Measurements from ENCODE around the gene RNF8. TPM values are rescaled to one million over a fixed set of nuclear protein-coding genes. Genes with fewer than 3 reads are reported as not detected.

Gene RNF8
- total and polyA plus RNA-seq, 9 of the 15 experiments (the other 6 are each of a cell fraction or from before 2014, with no cell fraction given), result 10.6 to 47.0 (median 37.5) TPM

DNA sequence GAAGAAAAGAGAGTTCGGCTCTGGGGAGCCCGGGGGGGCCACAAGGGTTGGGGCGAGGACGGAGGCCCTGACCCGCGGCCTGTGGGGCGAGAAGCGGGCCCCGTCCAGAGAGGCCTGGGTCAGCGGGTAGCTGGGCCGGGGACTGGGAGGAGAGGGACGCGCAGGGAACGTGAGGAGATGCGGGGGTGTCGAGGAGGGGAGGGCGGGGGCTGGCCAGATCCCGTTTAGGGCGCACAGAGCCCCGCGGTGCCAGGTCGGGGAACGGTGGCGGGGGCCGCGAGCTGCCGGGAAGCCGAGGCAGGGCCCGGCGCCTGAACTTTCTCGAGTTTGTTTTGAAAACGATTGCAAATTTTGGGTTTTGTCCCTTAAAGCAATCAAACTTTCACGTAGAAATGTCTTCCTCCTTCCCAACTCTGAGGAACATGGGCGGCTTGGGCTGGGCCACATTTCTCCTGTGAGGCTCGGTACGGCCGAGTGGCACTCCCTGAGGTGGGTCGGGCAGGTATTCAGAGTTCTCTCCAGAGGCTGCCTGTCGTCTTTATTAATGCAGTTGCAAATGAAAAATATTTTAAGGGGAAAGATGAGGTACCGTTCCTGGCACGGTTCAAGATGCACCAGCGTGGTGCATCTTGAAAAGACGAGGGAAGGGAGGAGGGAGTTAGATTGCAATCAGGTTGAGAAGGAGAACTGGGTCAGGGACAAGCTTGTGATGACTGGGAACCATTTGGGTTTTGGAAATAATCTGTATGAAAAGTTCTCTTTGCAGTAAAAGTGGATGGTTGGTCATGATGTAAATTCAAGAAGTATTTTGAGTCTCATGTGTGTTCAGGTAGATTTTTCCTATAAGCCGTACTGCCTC, 972 bp downstream of the RNF8 start (continued):
- TF ChIP-seq, protein P1, sequence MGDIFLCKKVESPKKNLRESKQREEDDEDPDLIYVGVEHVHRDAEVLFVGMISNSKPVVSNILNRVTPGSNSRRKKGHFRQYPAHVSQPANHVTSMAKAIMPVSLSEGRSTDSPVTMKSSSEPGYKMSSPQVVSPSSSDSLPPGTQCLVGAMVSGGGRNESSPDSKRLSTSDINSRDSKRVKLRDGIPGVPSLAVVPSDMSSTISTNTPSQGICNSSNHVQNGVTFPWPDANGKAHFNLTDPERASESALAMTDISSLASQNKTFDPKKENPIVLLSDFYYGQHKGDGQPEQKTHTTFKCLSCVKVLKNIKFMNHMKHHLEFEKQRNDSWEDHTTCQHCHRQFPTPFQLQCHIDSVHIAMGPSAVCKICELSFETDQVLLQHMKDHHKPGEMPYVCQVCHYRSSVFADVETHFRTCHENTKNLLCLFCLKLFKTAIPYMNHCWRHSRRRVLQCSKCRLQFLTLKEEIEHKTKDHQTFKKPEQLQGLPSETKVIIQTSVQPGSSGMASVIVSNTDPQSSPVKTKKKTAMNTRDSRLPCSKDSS (IDR thresholded peaks at IDR 0.05; ENCODE audit: low read depth, partially characterized antibody), result no peak
- TF ChIP-seq MXI1 (IDR thresholded peaks at IDR 0.05; ENCODE audit: low read depth, low read length) (no peak), POLR2AphosphoS2 (IDR thresholded peaks at IDR 0.05; ENCODE audit: low read length) (no peak), ZNF830 (CRISPR knock-in tag; IDR thresholded peaks at IDR 0.05) (no peak), EP400 (IDR thresholded peaks at IDR 0.05) (no peak), ZNF57 (CRISPR knock-in tag; IDR thresholded peaks at IDR 0.05) (no peak), ZNF431 (CRISPR knock-in tag; IDR thresholded peaks at IDR 0.05) (no peak), MCM5 (IDR thresholded peaks at IDR 0.05; ENCODE audit: low read depth) (no peak), RBBP5 (IDR thresholded peaks at IDR 0.05; ENCODE audit: borderline replicate concordance, insufficient read depth, low read length, poor library complexity, severe bottlenecking) (no peak), TBL1XR1 (IDR thresholded peaks at IDR 0.05; ENCODE audit: low read length in 2 of 2) (no peak), KLF6 (CRISPR knock-in tag; IDR thresholded peaks at IDR 0.05; ENCODE audit: borderline replicate concordance) (no peak)
- TF ChIP-seq, protein P2, sequence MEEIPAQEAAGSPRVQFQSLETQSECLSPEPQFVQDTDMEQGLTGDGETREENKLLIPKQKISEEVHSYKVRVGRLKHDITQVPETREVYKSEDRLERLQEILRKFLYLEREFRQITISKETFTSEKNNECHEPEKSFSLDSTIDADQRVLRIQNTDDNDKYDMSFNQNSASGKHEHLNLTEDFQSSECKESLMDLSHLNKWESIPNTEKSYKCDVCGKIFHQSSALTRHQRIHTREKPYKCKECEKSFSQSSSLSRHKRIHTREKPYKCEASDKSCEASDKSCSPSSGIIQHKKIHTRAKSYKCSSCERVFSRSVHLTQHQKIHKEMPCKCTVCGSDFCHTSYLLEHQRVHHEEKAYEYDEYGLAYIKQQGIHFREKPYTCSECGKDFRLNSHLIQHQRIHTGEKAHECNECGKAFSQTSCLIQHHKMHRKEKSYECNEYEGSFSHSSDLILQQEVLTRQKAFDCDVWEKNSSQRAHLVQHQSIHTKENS (CRISPR knock-in tag; IDR thresholded peaks at IDR 0.05), result no peak
- TF ChIP-seq, protein P3, sequence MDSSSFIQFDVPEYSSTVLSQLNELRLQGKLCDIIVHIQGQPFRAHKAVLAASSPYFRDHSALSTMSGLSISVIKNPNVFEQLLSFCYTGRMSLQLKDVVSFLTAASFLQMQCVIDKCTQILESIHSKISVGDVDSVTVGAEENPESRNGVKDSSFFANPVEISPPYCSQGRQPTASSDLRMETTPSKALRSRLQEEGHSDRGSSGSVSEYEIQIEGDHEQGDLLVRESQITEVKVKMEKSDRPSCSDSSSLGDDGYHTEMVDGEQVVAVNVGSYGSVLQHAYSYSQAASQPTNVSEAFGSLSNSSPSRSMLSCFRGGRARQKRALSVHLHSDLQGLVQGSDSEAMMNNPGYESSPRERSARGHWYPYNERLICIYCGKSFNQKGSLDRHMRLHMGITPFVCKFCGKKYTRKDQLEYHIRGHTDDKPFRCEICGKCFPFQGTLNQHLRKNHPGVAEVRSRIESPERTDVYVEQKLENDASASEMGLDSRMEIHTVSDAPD (CRISPR knock-in tag; IDR thresholded peaks at IDR 0.05), result no peak
- TF ChIP-seq, protein P4, sequence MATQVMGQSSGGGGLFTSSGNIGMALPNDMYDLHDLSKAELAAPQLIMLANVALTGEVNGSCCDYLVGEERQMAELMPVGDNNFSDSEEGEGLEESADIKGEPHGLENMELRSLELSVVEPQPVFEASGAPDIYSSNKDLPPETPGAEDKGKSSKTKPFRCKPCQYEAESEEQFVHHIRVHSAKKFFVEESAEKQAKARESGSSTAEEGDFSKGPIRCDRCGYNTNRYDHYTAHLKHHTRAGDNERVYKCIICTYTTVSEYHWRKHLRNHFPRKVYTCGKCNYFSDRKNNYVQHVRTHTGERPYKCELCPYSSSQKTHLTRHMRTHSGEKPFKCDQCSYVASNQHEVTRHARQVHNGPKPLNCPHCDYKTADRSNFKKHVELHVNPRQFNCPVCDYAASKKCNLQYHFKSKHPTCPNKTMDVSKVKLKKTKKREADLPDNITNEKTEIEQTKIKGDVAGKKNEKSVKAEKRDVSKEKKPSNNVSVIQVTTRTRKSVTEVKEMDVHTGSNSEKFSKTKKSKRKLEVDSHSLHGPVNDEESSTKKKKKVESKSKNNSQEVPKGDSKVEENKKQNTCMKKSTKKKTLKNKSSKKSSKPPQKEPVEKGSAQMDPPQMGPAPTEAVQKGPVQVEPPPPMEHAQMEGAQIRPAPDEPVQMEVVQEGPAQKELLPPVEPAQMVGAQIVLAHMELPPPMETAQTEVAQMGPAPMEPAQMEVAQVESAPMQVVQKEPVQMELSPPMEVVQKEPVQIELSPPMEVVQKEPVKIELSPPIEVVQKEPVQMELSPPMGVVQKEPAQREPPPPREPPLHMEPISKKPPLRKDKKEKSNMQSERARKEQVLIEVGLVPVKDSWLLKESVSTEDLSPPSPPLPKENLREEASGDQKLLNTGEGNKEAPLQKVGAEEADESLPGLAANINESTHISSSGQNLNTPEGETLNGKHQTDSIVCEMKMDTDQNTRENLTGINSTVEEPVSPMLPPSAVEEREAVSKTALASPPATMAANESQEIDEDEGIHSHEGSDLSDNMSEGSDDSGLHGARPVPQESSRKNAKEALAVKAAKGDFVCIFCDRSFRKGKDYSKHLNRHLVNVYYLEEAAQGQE (IDR thresholded peaks at IDR 0.05; ENCODE audit: borderline replicate concordance), result no peak
- TF ChIP-seq, protein P4 (CRISPR knock-in tag; IDR thresholded peaks at IDR 0.05; ENCODE audit: low read depth), result no peak
